NCI-H146 treated with DMSO at 0.1 percent for 48 hours (cell line): ENCODE data around the gene CENPP.

ENCODE experiments used
- DNase-seq: peaks from one replicate; lab custom pipeline; 2025; ENCODE audit not compliant: unreplicated experiment; lab: John Stamatoyannopoulos, UW

The CENPP gene

GRCh38 chr9:92312887-92313623, 12.7 kb upstream of the CENPP start:
- no peak for DNase-seq

GRCh38 chr9:92313624-92314012, 12.1 kb upstream of the CENPP start:
- DNase-seq: no peak

GRCh38 chr9:92315456-92315855, 10.3 kb upstream of the CENPP start:
- no peak for DNase-seq

GRCh38 chr9:92324431-92324830, 1.3 kb upstream of the CENPP start:
- no peak for DNase-seq

- no peak for DNase-seq
These were observed 874 bp upstream of the CENPP start for GRCh38 chr9:92324889-92325268.

GRCh38 chr9:92325991-92326500, 293 bp downstream of the CENPP start:
- no peak for DNase-seq

- DNase-seq: no peak
These were observed 1.6 kb downstream of the CENPP start for GRCh38 chr9:92327283-92327850.

GRCh38 chr9:92328225-92328624, 2.5 kb downstream of the CENPP start:
- no peak for DNase-seq

GRCh38 chr9:92332577-92333281, 7.0 kb downstream of the CENPP start:
- DNase-seq: no peak

GRCh38 chr9:92333282-92333634, 7.5 kb downstream of the CENPP start:
- no peak for DNase-seq

GRCh38 chr9:92341578-92341977, 15.8 kb downstream of the CENPP start:
- no peak for DNase-seq

GRCh38 chr9:92342825-92343488, 17.2 kb downstream of the CENPP start:
- DNase-seq: no peak

- DNase-seq: no peak
These were observed 19.8 kb downstream of the CENPP start for GRCh38 chr9:92345582-92345981.

- no peak for DNase-seq
These were observed 24.3 kb downstream of the CENPP start for GRCh38 chr9:92349771-92350739.

- DNase-seq: no peak
These were observed 25.0 kb downstream of the CENPP start for GRCh38 chr9:92350740-92351133.

- DNase-seq: no peak
These were observed 27.3 kb downstream of the CENPP start for GRCh38 chr9:92353051-92353450.

GRCh38 chr9:92359394-92359995, 33.7 kb downstream of the CENPP start:
- no peak for DNase-seq

- no peak for DNase-seq
These were observed 34.3 kb downstream of the CENPP start for GRCh38 chr9:92360083-92360482.

- DNase-seq: no peak
These were observed 43.3 kb downstream of the CENPP start for GRCh38 chr9:92369075-92369474.

- DNase-seq: no peak
These were observed 47.4 kb downstream of the CENPP start for GRCh38 chr9:92373167-92373566.
